OCI-M1 (cell line): ENCODE results near the gene GSG1L.
"Not testable (repeated sequence)": the region's sequence is repeated elsewhere in the genome, so short reads cannot be mapped to it uniquely, and the experiment has no call there.

Experiments
- DNase-seq: peaks from one replicate; lab custom pipeline; 2025; lab: John Stamatoyannopoulos, UW

Gene GSG1L

DNA sequence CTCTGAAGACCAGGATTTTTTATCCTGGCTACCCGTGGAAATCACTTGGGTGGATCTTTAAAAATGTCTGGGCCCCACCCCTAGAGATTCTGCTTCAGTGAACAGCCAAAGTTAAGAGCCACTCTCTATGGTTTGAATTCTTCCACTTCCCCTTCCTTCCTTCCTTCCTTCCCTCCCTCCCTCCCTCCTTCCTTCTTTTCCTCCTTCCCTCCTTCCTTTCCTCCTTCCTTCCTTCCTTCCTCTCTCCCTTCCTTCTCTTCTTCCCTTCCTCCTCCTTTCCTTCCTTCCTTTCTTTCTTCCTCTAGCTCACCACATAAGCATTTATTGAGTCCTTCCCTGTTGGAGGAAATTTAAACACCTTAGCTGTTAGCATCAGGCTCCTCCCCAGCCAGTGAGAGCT, 310.0 kb downstream of the GSG1L start:
- no peak for DNase-seq

DNA sequence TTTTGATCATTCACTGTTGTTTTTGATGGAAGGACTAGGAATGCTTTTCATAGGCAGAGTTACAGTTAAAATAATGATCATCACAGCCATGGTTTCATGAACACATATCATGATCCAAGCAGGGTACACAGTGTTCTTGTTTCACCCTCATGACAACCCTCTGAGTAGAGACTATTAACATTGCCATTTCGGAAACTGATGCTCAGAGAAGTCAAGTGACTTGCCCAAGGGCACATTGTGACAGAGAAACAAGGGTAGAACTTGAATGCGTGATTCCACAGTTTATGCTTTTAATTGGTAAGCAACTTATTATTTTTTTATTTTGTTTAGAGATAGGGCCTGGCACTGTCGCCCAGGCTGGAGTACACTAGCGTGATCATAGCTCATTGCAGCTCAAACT, 311.3 kb downstream of the GSG1L start:
- DNase-seq, result no peak

DNA sequence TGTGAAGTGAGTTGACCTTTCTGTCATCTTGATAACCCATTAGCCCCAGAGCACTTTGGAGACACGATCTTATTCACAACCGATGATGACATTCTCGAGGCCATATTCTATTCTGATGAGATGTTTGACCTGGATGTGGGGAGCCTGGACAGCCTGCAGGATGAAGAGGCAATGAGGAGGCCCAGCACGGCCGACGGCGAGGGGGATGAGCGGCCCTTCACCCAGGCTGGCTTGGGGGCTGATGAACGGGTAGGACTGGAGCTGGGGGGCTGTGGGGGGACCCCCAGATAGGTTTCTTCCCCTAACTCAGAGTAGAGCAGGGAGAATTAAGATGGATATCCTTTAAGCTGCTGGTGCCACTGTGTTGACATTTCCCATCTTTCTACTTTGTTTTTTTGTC, 311.8 kb downstream of the GSG1L start:
- no peak for DNase-seq

DNA sequence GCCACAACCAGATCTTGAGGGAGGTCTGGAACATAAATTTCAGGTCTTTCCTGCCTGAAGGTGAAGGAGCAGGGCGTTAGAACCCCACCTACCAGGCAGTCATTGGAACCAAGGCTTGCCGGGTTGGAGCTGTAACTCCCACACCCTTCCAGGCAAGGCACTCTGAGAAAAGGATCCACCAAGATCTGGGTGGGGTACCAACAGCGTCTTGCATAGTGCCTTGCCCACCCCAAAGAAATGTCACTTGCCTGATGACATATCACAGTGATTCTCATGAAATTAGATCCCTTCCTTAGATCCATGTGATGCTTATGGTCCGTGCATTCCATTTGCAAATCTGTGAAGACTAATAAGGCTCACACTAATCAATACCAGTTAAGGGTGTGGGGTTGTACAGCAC, 312.3 kb downstream of the GSG1L start:
- no peak for DNase-seq

DNA sequence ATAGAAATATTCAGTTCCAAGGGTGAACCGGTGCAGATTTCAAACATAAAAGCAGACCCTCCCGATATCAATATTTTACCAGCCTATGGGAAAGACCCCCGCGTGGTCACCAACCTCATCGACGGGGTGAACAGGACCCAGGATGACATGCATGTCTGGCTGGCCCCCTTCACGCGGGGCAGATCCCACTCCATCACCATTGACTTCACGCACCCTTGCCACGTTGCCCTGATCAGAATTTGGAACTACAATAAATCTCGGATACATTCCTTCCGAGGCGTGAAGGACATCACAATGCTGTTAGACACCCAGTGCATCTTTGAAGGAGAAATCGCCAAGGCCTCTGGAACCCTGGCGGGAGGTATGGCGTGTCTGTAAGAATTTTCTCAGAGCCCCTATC, 313.6 kb downstream of the GSG1L start:
- DNase-seq, result no peak

DNA sequence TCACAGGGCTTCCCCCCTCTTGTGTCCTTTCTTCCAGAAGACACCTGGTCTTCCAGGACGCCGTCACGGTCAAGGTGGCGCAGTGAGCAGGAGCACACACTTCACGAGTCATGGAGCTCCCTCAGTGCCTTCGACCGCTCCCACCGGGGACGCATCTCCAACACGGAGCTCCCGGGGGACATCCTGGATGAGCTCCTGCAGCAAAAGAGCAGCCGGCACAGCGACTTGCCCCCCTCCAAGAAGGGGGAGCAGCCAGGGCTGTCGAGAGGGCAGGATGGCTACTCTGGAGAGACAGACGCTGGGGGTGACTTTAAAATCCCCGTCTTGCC, 314.0 kb downstream of the GSG1L start:
- DNase-seq, result no peak

DNA sequence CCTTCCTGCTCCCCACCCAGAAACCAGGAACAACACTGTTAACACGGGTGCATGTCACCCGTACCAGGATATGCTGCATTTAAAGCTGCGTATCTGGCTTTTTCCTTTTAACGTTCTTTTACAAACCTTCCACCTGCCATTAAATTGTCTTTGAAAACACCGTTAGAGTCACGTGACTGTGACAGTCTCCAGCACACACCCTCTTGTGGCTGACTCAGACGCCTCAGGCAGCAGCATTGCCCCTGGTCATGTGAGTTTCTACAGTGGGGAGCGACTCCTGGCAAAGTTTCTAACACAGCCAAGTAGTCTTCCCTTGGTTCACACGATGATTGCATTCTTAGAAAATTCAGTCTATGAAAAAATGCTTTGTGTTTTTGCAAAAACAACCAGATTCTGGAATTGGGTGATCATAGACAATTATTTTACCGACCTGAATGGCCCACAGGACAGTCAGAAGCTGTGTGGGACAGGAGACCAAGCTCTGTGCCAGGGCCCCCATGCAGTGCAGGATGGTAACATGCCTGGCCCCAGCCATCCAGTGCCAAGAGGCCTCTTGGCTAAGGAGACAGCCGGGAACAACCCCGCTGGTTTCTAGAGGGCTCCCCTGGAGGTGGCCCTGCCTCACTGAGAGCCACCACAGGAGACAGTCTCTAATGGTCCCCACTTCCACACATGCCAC, 314.5 kb downstream of the GSG1L start:
- peak; percentile 84 for DNase-seq

DNA sequence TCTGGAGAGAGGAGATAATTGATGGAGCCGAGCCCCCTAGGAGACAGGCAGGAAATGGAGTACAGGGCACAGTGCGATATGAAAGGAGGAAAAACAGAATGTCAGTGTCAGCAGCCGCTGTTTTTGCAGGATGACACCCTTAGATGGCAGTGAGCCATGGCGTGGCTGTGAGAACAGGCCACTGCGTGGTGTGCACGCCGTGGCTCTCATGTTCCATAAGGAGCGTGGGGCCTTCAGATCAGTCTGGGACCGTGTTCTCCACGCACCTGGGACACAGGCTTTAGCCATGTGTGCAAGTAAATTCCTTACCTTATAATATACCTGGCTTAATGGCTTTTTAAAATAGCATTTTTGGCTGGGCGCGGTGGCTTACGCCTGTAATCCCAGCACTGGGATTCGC, 315.6 kb downstream of the GSG1L start:
- no peak for DNase-seq

DNA sequence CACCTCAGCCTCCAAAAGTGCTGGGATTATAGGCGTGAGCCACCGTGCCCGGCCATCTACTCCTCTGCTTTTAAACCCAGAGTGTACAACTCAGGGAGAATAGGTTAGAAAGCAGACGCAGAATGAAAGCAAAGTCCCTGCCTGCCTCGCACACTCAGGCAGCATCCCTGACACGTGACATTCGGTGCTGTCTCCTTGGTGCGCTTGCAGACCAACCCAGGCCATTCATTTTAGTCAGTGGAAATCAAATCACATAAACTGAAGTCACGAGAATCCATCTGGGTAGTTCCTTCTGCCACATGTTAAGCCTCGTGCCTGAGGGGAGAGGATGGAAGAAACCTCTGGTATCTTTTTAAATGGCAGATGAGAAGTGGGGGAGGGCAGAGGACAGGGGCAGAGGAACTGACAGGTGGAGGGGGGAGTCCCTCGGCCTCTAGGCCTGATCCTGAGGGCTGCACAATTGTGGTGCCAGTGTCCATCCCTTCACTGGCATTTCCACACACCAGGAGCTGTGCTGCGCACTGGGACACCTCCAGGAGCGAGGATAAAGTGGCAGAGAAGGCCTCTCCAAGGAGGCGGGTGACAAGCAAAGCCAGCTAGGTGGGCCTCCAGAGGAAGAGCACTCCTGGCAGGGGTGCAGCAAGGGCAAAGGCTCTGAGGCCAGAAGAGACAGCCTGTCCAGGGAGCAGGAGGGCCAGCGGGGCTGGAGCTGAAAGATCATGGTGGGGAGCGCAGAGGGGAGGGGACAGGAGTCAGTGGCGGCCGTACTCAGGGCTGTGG, 317.2 kb downstream of the GSG1L start:
- DNase-seq, result no peak

DNA sequence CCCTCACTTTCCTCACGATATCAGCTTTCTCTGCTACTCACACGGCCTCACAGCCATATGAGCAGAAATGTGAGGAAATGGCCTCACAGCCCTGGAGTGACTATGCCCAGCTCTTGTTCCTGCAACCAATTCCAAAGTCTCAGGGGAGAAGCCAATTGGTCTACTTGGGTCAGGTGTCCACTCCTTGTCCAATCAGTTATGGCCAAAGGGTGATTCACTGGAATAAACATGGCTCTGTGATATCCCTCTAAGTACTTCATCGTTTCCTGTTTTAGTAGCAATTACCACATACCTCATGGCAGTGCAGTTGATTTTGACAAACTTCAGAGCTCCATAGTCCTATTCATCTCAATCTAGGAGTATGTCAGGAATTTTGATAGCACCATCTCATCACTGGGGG, 318.2 kb downstream of the GSG1L start:
- peak; percentile 4 for DNase-seq

DNA sequence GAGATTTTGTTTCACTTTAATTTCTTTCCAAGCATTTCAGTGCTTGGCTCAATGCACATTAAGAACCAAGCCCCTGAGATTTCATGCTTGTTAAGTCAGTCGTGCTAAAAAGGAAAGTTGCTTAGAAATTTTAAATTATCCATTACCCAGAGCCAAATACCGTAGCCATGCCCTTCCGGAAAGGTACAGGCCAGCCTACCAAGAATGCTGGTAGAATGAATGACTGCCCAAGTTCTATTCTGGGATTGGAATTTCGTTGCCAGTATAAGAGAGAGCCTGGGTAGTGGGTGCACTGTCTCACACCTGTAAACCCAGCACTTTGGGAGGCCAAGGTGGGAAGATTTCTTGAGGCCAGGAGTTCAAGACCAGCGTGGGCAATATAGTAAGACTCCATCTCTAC, 319.6 kb downstream of the GSG1L start:
- no peak for DNase-seq

DNA sequence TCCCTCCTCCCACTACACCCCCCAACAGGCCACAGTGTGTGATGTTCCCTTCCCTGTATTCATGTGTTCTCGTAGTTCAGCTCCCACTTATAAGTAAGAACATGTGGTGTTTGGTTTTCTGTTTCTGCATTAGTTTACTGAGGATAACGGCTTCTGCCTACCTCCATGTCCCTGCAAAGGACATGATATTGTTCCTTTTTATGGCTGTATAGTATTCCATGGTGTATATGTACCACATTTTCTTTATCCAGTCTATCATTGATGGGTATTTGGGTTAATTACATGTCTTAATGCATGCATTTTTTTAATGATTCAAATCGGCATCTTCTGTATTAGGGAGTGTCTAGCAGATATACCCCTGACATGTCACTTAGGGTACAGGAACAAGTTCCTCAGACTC, 320.5 kb downstream of the GSG1L start:
- DNase-seq, result not testable (repeated sequence)

DNA sequence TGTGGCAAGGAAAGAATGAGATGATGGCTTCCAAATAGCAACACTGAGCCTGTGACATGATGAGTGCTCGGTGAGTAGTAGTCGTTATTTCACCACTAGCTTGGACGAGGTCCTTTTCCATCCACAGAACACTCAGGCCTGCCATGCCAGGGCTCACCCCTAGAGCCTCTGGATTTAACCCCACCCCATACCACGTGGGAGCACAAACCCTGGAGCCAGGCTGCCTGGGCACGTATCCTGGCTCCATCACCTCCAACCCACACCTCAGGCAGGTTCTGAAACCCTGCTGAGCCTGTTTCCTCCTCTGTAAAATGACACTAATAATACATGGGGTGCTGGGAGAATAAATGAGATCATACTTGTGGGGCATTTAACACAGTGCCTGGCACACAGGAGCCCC, 321.2 kb downstream of the GSG1L start:
- no peak for DNase-seq

DNA sequence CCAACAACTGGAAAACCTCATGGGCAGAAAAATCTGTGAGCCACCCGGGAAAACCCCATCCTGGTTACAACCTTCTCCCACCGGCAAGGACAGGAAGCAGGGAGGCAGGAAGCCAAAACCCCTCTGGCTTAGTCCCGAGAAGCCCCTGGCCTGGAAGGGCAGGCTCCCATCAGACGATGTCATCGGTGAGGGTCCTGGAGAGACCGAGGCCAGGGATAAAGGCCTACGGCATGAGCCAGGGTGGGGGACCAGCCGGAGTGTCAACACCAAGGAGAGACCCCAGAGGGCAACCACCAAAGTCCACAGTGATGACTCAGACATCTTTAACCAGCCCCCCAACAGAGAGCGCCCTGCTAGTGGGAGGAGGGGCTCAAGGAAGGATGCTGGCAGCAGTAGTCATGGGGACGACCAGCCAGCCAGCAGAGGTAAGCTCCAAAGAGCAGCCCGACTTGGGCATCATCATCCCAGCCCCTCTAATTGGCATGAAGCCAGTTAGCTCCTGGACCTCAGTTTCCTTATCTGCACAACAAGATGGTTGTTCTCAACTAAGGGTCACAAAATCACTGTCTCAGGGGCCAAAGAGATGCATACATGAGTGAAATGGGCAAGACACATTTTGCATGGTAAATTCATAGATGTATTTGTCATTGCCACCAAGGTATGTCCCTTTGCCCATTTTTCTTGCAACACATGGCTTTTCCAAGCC, 322.9 kb downstream of the GSG1L start:
- no peak for DNase-seq

DNA sequence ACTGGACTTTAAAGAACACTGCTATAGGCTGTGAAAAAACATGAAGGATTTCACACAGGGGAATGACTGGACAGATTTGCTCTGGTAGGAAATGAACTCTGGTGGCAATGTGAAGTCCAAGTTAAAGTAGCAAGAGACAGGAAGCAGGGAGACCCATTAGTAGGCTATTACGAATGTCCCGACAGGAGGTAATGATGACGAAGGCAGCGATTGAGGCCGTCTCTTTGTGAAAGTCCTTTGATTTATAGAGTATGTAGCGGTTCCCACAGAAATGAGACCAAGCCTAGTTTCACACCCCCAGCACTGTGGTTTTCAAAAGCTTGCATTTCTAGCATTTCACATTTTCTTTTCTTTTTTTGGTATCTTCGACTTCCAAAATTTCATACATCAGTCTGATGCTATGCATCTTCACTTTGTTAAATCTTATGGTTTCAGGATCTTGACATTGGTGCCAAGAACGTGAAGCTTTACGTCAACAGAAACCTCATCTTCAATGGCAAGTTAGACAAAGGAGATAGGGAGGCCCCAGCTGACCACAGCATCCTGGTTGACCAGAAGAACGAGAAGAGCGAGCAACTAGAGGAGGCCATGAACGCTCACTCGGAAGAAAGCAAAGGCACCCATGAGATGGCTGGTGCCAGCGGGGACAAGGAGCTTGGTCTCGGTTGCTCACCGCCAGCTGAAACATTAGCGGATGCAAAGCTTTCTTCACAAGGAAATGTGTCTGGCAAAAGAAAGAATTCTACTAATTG, 323.7 kb downstream of the GSG1L start:
- DNase-seq, result no peak

DNA sequence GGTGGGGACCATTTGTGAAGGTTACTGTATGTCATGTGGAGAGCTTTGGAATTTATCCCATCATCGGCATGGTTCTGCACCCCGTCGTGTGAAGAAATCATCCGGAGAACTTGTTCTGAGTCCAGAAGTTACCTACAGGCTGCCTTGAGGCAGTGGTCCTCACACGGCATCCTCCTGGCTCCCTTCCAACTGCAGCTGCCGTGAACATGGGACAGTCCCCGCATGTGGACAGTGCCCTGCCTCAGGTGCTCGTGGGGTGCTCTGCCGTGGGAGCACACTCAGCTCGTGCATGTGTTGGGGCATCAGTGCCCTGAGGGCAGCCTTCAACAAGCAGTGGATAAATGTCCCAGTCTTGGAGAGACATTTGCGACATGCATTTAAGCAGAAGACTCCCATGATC, 324.9 kb downstream of the GSG1L start:
- no peak for DNase-seq
